22Rv1 (cell line): ENCODE data around the gene MXI1.

Experiments used
- CTCF ChIP-seq: fragments of 450-650 bp; IDR thresholded peaks from 2 replicates; pipeline ENCODE4 v1.5.1; 2017; ENCODE audit warnings: mild to moderate bottlenecking
- ZFX ChIP-seq: fragments of 450-650 bp; IDR thresholded peaks from 2 replicates; pipeline ENCODE4 v1.6.1; 2017; ENCODE audit warnings: antibody characterized with exemption, borderline replicate concordance

DNA sequence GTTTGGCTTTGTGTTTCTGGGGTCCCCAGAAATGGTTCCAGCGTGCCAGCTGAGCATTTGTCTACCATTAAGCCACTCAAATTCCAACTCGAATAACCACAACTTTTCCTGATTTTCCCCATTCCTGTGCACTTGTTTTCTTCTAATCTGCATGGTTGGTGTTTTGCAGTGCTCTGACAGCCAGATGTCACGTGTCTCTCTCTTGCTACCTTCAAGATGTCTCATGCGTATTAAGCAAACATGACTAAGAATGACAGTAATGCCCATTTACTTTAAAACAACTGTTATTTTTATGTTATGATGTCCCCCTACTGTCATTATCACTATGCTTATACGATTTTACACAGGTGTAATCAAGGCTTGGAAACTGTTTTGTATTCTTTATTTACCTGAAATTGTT lies 35.2 kb upstream of the MXI1 start:
- TF ChIP-seq CTCF (no peak), ZFX (no peak)
